ENCODE data around the gene EVC2. TPM values are rescaled to one million over a fixed set of nuclear protein-coding genes. Genes with fewer than 3 reads are reported as not detected.
"Not testable (repeated sequence)": the region's sequence is repeated elsewhere in the genome, so short reads cannot be mapped to it uniquely, and the experiment has no call there.

The EVC2 gene
- total RNA-seq, 1 experiment from 2014 or later: not detected

- intact Hi-C loops (cut with micrococcal nuclease; ENCODE audit: unreplicated experiment) (no loop called here), in situ Hi-C loops (cut with HindIII; ENCODE audit: low pct_unique_long_range_greater_than_20kb, low sequenced_read_pairs) (no loop called here)
- Histone ChIP-seq H3K4me1 (ENCODE audit: control insufficient read depth, insufficient read depth, low read length) (no peaks in the 10 kb centered on the region), H3K27me3 (ENCODE audit: control insufficient read depth, insufficient read depth, low read length) (peaks cover 5% of the 10 kb centered on the region), H3K9me3 (ENCODE audit: control insufficient read depth, insufficient read depth, low read depth, low read length) (no peaks in the 10 kb centered on the region), H3K36me3 (ENCODE audit: control insufficient read depth, insufficient read depth, low read length) (no peaks in the 10 kb centered on the region), H3K4me3 (ENCODE audit: low read depth in 2 of 2, low read length in 2 of 2) (no peak overlapping the region), H3K27ac (ENCODE audit: low read length) (no peak overlapping the region)
- CTCF ChIA-PET: interaction anchor here (0.6 kb wide), 1 partner anchor 209 kb away, joined by 3 read pairs; no protein-coding TSS in a partner anchor
- POLR2A ChIA-PET: no interaction called here
- TF ChIP-seq REST (IDR thresholded peaks at IDR 0.05; ENCODE audit: insufficient read depth in 1 of 2, low read depth in 2 of 2, low read length in 1 of 2): no peak
- TF ChIP-seq SIN3A (IDR thresholded peaks at IDR 0.05; ENCODE audit: borderline replicate concordance, insufficient read depth, low read depth, low read length): no peak
- TF ChIP-seq CTCF (IDR thresholded peaks at IDR 0.05): no peak
- no peak for TF ChIP-seq TCF7L2 (IDR thresholded peaks at IDR 0.05; ENCODE audit: low read depth, low read length)
- TF ChIP-seq POLR2AphosphoS5 (IDR thresholded peaks at IDR 0.05; ENCODE audit: low read depth, low read length): no peak
- DNase-seq (ENCODE audit: low read depth, low spot score) (no peak), ATAC-seq (no peak)
- no TSS peak for BruUV-seq (replicated peaks)
Measured at GRCh38 chr4:5609306-5610007, 98.9 kb downstream of the EVC2 start.

GRCh38 chr4:5593828-5594227, 114.5 kb downstream of the EVC2 start:
- H3K4me1 ChIP-seq (ENCODE audit: control insufficient read depth, insufficient read depth, low read length); POLR2A ChIA-PET; H3K9me3 ChIP-seq (ENCODE audit: control insufficient read depth, insufficient read depth, low read depth, low read length); DNase-seq (ENCODE audit: low read depth, low spot score); BruUV-seq (replicated peaks); H3K27me3 ChIP-seq (ENCODE audit: control insufficient read depth, insufficient read depth, low read length); H3K4me3 ChIP-seq (ENCODE audit: low read depth in 2 of 2, low read length in 2 of 2); CTCF ChIA-PET; H3K36me3 ChIP-seq (ENCODE audit: control insufficient read depth, insufficient read depth, low read length); H3K27ac ChIP-seq (ENCODE audit: low read length); in situ Hi-C loops (cut with HindIII; ENCODE audit: low pct_unique_long_range_greater_than_20kb, low sequenced_read_pairs); intact Hi-C loops (cut with micrococcal nuclease; ENCODE audit: unreplicated experiment); ATAC-seq: not testable (repeated sequence)

- ChIA-PET POLR2A (no interaction called here), CTCF (no interaction called here)
- ATAC-seq (no peak), DNase-seq (ENCODE audit: low read depth, low spot score) (no peak)
- intact Hi-C loops (cut with micrococcal nuclease; ENCODE audit: unreplicated experiment) (no loop called here), in situ Hi-C loops (cut with HindIII; ENCODE audit: low pct_unique_long_range_greater_than_20kb, low sequenced_read_pairs) (no loop called here)
- no peak overlapping the region for H3K27ac ChIP-seq (ENCODE audit: low read length)
- H3K4me3 ChIP-seq (ENCODE audit: low read depth in 2 of 2, low read length in 2 of 2): no peak overlapping the region
- TF ChIP-seq CTCF (IDR thresholded peaks at IDR 0.05) (no peak), POLR2AphosphoS5 (IDR thresholded peaks at IDR 0.05; ENCODE audit: low read depth, low read length) (no peak), TCF7L2 (IDR thresholded peaks at IDR 0.05; ENCODE audit: low read depth, low read length) (no peak), REST (IDR thresholded peaks at IDR 0.05; ENCODE audit: insufficient read depth in 1 of 2, low read depth in 2 of 2, low read length in 1 of 2) (no peak), SIN3A (IDR thresholded peaks at IDR 0.05; ENCODE audit: borderline replicate concordance, insufficient read depth, low read depth, low read length) (no peak)
- H3K9me3 ChIP-seq (ENCODE audit: control insufficient read depth, insufficient read depth, low read depth, low read length): peaks cover 5% of the 10 kb centered on the region; the same call in 1 of the 2 replicates
- no TSS peak for BruUV-seq (replicated peaks)
- H3K4me1 ChIP-seq (ENCODE audit: control insufficient read depth, insufficient read depth, low read length): no peaks in the 10 kb centered on the region
- peaks cover 5% of the 10 kb centered on the region for H3K27me3 ChIP-seq (ENCODE audit: control insufficient read depth, insufficient read depth, low read length)
- H3K36me3 ChIP-seq (ENCODE audit: control insufficient read depth, insufficient read depth, low read length): no peaks in the 10 kb centered on the region
Measured at GRCh38 chr4:5592272-5592671, 116.1 kb downstream of the EVC2 start.
